MM.1S (cell line): ENCODE results near the gene SLC35F3.

Experiments
- CTCF ChIP-seq: fragments of 300-600 bp; sonication (generic); IDR thresholded peaks from 2 replicates; pipeline ENCODE4 v1.5.1; 2016; ENCODE audit warnings: antibody characterized with exemption, low read length, mixed read lengths
- EZH2 ChIP-seq: fragments of 300-600 bp; sonication (generic); optimal IDR thresholded peaks from 2 replicates; pipeline ENCODE3; 2017; ENCODE audit warnings: low read depth, mild to moderate bottlenecking, antibody characterized with exemption, low read length, mixed read lengths

- TF ChIP-seq CTCF (no peak), EZH2 (no peak)
Measured at GRCh38 chr1:233957691-233958090, 53.2 kb downstream of the SLC35F3 start.
